DOHH2 (cell line): Measurements from ENCODE around the gene DYRK1A.

Source experiments
- H3F3A ChIP-seq: fragments of 200-600 bp; sonication (generic), shearing (Covaris generic); 2 replicates; pipeline ENCODE4 v1.6.0; 2016; ENCODE audit warnings: antibody characterized with exemption, mild to moderate bottlenecking; ENCODE audit not compliant: control insufficient read depth, insufficient read depth
- H3K27ac ChIP-seq: fragments of 200-600 bp; sonication (generic); 2 replicates; pipeline ENCODE4 v1.5.1; 2014; ENCODE audit warnings: low read depth, mild to moderate bottlenecking, low read length, moderate library complexity
- H3K27me3 ChIP-seq: fragments of 200-600 bp; sonication (generic); 2 replicates; pipeline ENCODE4 v1.6.1; 2014; ENCODE audit warnings: mild to moderate bottlenecking, low read length, mixed read lengths; ENCODE audit not compliant: control insufficient read depth
- H3K36me3 ChIP-seq: fragments of 200-600 bp; sonication (generic); 2 replicates; pipeline ENCODE4 v1.6.1; 2014; ENCODE audit warnings: mild to moderate bottlenecking, low read length, moderate library complexity, mixed read lengths; ENCODE audit not compliant: control insufficient read depth
- H3K4me1 ChIP-seq: fragments of 200-600 bp; sonication (generic); 2 replicates; pipeline ENCODE4 v1.6.1; 2014; ENCODE audit warnings: mild to moderate bottlenecking, low read length, mixed read lengths; ENCODE audit not compliant: control insufficient read depth
- H3K4me2 ChIP-seq: fragments of 200-600 bp; sonication (generic); 2 replicates; pipeline ENCODE4 v1.6.0; 2014; ENCODE audit warnings: mild to moderate bottlenecking, low read length, moderate library complexity
- H3K4me3 ChIP-seq: fragments of 200-600 bp; sonication (generic); 2 replicates; pipeline ENCODE4 v1.5.1; 2014; ENCODE audit warnings: mild to moderate bottlenecking, low read length, mixed read lengths
- H3K79me2 ChIP-seq: fragments of 200-600 bp; sonication (generic); 2 replicates; pipeline ENCODE4 v1.6.1; 2014; ENCODE audit warnings: mild to moderate bottlenecking, low read length, mixed read lengths; ENCODE audit not compliant: control insufficient read depth
- H3K9me2 ChIP-seq: fragments of 200-600 bp; sonication (generic); replicated peaks from 2 replicates; pipeline ENCODE4 v1.6.1; 2014; ENCODE audit warnings: mild to moderate bottlenecking, low read length, mixed read lengths; ENCODE audit not compliant: control insufficient read depth
- H3K9me3 ChIP-seq: fragments of 200-600 bp; sonication (generic); 2 replicates; pipeline ENCODE4 v1.6.1; 2014; ENCODE audit warnings: antibody characterized with exemption, low read length, mixed read lengths; ENCODE audit not compliant: control insufficient read depth, insufficient read depth
- H4K20me1 ChIP-seq: fragments of 200-600 bp; sonication (generic); 2 replicates; pipeline ENCODE4 v1.6.0; 2014; ENCODE audit warnings: low read depth, mild to moderate bottlenecking, antibody characterized with exemption, low read length, moderate library complexity; ENCODE audit not compliant: control insufficient read depth, insufficient read depth
- CTCF ChIP-seq: fragments of 200-600 bp; sonication (generic); IDR thresholded peaks from one replicate; pipeline ENCODE4 v1.5.1; 2014; ENCODE audit warnings: antibody characterized with exemption, mild to moderate bottlenecking, low read depth, low read length; ENCODE audit not compliant: poor library complexity, severe bottlenecking
- EZH2phosphoT487 ChIP-seq: fragments of 200-600 bp; sonication (generic); IDR thresholded peaks from 2 replicates; pipeline ENCODE4 v1.6.1; 2017; ENCODE audit warnings: borderline replicate concordance, mild to moderate bottlenecking, antibody characterized with exemption, low read length, moderate library complexity, mixed read lengths

Gene DYRK1A

DNA sequence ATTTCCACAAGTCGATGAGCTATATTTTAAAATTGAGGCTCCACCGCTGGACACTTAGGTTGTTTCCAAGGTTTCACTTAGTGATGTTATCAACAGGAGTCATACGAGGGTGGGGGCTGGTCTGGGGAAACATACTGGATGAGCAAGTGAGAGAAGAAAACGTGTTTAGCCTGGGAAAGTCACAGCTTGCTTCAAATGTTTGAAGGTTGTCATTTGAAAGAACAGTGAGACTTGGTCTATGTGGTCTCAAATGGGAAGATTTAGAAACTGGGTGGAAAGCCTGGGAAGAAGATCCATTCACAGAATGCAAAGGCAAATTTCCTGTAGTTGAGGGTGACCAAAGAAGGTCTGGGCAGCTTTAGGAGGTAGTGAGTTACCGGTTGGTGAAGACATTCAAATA, 9.9 kb upstream of the DYRK1A start:
- H3K4me2 ChIP-seq, result no peak overlapping the region
- no peaks in the 10 kb centered on the region for H4K20me1 ChIP-seq
- H3K27me3 ChIP-seq, result peaks cover 5% of the 10 kb centered on the region
- H3K4me3 ChIP-seq, result no peak overlapping the region
- no peaks in the 10 kb centered on the region for H3K9me2 ChIP-seq
- H3K4me1 ChIP-seq, result peaks cover 6% of the 10 kb centered on the region; the same call in 1 of the 2 replicates
- no peak overlapping the region for H3K27ac ChIP-seq
- H3K36me3 ChIP-seq, result no peaks in the 10 kb centered on the region
- no peaks in the 10 kb centered on the region for H3F3A ChIP-seq
- no peaks in the 10 kb centered on the region for H3K9me3 ChIP-seq
- TF ChIP-seq CTCF, result no peak
- no peak for TF ChIP-seq EZH2phosphoT487
- no peaks in the 10 kb centered on the region for H3K79me2 ChIP-seq

DNA sequence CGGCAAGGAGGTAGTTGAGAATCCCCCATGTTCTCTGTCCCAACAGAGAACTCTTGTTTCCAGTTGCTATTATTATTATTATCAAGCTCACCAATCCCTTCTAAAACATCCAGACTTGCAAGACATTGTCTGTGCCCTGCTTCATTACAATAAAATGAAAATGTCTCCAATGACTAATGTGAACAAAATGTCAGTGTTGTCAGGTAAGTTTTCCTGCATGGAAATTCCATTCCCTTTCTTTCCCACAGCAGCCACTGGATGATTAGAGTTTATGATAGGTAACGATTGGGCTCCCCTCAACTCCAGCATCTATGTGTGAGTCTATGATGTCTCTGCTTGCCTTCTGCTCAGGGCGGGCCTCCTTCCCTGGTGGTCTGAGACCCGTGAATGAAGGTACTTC, 8.9 kb upstream of the DYRK1A start:
- H3K4me3 ChIP-seq, result no peak overlapping the region
- H3K4me1 ChIP-seq, result peaks cover 6% of the 10 kb centered on the region; the same call in 1 of the 2 replicates
- H4K20me1 ChIP-seq, result no peaks in the 10 kb centered on the region
- H3K27ac ChIP-seq, result no peak overlapping the region
- TF ChIP-seq CTCF, result no peak
- no peak for TF ChIP-seq EZH2phosphoT487
- no peaks in the 10 kb centered on the region for H3K79me2 ChIP-seq
- H3K9me2 ChIP-seq, result no peaks in the 10 kb centered on the region
- no peaks in the 10 kb centered on the region for H3K9me3 ChIP-seq
- no peak overlapping the region for H3K4me2 ChIP-seq
- H3K36me3 ChIP-seq, result no peaks in the 10 kb centered on the region
- H3K27me3 ChIP-seq, result peaks cover 5% of the 10 kb centered on the region
- no peaks in the 10 kb centered on the region for H3F3A ChIP-seq

DNA sequence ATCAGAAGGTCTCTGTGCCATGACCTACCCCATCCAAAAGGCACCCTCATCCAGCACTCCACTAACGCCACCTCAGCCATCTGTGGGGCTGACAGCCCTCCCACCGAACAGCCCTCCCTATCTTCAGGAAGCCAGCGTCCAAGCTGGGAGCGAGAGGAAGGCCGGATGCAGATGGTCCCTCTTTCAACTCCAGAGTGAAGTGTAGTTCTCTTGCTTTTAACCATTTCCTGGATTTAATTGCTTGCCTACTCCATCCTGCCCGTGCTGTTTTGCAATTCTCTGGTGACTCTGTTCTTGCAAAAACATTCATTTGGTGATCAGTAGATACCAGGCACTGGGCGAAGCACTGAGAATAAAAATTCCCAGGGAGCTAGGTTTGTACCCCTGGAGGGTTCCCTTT, 8.2 kb upstream of the DYRK1A start:
- Histone ChIP-seq H3K9me2 (no peaks in the 10 kb centered on the region), H3K9me3 (no peaks in the 10 kb centered on the region), H3K4me2 (no peak overlapping the region), H3K4me1 (peaks cover 6% of the 10 kb centered on the region; the same call in 1 of the 2 replicates), H3K36me3 (no peaks in the 10 kb centered on the region), H4K20me1 (no peaks in the 10 kb centered on the region), H3K4me3 (no peak overlapping the region), H3K27me3 (peaks cover 5% of the 10 kb centered on the region), H3F3A (no peaks in the 10 kb centered on the region), H3K27ac (no peak overlapping the region), H3K79me2 (no peaks in the 10 kb centered on the region)
- TF ChIP-seq EZH2phosphoT487, result no peak
- no peak for TF ChIP-seq CTCF

- TF ChIP-seq CTCF (no peak), EZH2phosphoT487 (no peak)
- no peak overlapping the region for H3K4me3 ChIP-seq
- H3K36me3 ChIP-seq, result peaks cover 10% of the 10 kb centered on the region
- no peaks in the 10 kb centered on the region for H3K27me3 ChIP-seq
- peaks cover 18% of the 10 kb centered on the region for H3K4me1 ChIP-seq
- H3K79me2 ChIP-seq, result peaks cover 26% of the 10 kb centered on the region
- H4K20me1 ChIP-seq, result peaks cover 9% of the 10 kb centered on the region
- H3K4me2 ChIP-seq, result no peak overlapping the region
- H3F3A ChIP-seq, result peaks cover 9% of the 10 kb centered on the region; the same call in 1 of the 2 replicates
- no peaks in the 10 kb centered on the region for H3K9me2 ChIP-seq
- no peak overlapping the region for H3K27ac ChIP-seq
- H3K9me3 ChIP-seq, result no peaks in the 10 kb centered on the region
Observed at GRCh38 chr21:37363936-37364335, 2.6 kb upstream of the DYRK1A start.
